Erythroblast (primary cell): ENCODE data around the gene MISFA.

Source experiments
- GATA1 ChIP-seq: IDR thresholded peaks from 2 replicates; pipeline ENCODE4 v1.6.1; 2011; ENCODE audit warnings: low read depth, mild to moderate bottlenecking, control low read depth, low read length, moderate library complexity
- POLR2A ChIP-seq: IDR thresholded peaks from 2 replicates; pipeline ENCODE4 v1.6.1; 2011; ENCODE audit warnings: mild to moderate bottlenecking, low read length

DNA sequence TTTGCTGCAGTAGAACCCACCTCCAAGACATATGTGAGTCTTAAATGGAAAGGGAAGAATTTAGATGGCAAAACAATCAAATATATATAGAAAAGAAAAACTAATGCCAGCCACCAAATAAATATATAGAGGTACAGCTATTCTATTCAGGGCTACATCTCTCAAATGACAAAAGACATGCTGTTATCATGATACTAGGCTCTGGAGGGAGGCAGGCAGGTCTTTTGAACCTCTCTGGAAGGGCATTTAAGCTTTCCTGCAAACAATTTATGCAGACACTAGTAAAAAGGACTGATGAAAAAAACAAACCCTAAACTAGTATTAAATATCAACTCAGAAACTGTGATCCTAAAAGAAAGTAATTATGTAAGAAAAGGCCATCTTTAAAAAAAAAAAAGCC is 35.4 kb upstream of the MISFA start:
- no peak for TF ChIP-seq POLR2A
- no peak for TF ChIP-seq GATA1
